KMS-11 (cell line): Measurements from ENCODE around the gene CSRP1.

ENCODE experiments used
- H2AFZ ChIP-seq: fragments of 200-600 bp; sonication (generic); 2 replicates; pipeline ENCODE4 v1.6.1; 2016; ENCODE audit warnings: antibody characterized with exemption, mixed run types, low read depth
- H3K27ac ChIP-seq: fragments of 200-600 bp; sonication (generic); 2 replicates; pipeline ENCODE4 v1.6.1; 2016; ENCODE audit warnings: mild to moderate bottlenecking, mixed run types
- H3K27me3 ChIP-seq: fragments of 200-600 bp; sonication (generic); 2 replicates; pipeline ENCODE4 v1.6.1; 2017; ENCODE audit warnings: mild to moderate bottlenecking, low read depth, mixed run types, moderate library complexity; ENCODE audit not compliant: insufficient read depth
- H3K36me3 ChIP-seq: fragments of 200-600 bp; sonication (generic); 2 replicates; pipeline ENCODE4 v1.6.1; 2017; ENCODE audit warnings: mild to moderate bottlenecking, mixed run types; ENCODE audit not compliant: insufficient read depth
- H3K4me1 ChIP-seq: fragments of 200-600 bp; sonication (generic); 2 replicates; pipeline ENCODE4 v1.6.1; 2016; ENCODE audit warnings: mild to moderate bottlenecking, low read depth, mixed run types; ENCODE audit not compliant: poor library complexity, severe bottlenecking
- H3K4me2 ChIP-seq: fragments of 200-600 bp; sonication (generic); 2 replicates; pipeline ENCODE4 v1.7.0; 2016; ENCODE audit warnings: mild to moderate bottlenecking, mixed run types
- H3K4me3 ChIP-seq: fragments of 200-600 bp; sonication (generic); IDR thresholded peaks from 2 replicates; pipeline ENCODE4 v1.6.1; 2017; ENCODE audit warnings: low read depth, low read length, mixed read lengths; ENCODE audit not compliant: insufficient read depth
- H3K79me2 ChIP-seq: fragments of 200-600 bp; sonication (generic); 2 replicates; pipeline ENCODE4 v1.6.1; 2016; ENCODE audit warnings: low read depth, mixed run types; ENCODE audit not compliant: insufficient read depth
- H3K9ac ChIP-seq: fragments of 200-600 bp; sonication (generic); 2 replicates; pipeline ENCODE4 v1.6.1; 2016; ENCODE audit warnings: mild to moderate bottlenecking, mixed run types
- H4K20me1 ChIP-seq: fragments of 200-600 bp; sonication (generic); 2 replicates; pipeline ENCODE4 v1.6.1; 2016; ENCODE audit warnings: mild to moderate bottlenecking, mixed run types; ENCODE audit not compliant: insufficient read depth
- TF ChIP-seq, protein P1 (sequence below): fragments of 200-600 bp; sonication (generic); conservative IDR thresholded peaks from 2 replicates; pipeline ENCODE4 v1.6.1; 2017; ENCODE audit warnings: low read depth, mild to moderate bottlenecking, antibody characterized with exemption, low read length, moderate library complexity, mixed read lengths

CSRP1 gene

DNA sequence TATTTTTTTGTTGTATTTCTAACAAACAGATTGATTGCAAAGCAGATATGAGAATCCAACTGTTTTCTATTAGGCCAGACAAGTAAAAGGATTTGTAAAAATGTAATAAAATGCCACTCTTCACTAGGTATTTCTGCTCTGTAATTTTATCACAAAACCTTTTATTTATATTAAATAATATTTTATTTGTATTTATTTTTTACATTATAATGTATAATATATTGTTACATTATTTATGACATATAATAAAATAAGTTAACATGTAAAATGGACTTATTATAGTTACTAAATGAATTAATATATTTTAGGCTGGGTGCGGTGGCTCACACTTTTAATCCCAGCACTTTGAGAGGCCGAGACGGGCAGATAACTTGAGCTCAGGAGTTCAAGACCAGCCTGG, 72.7 kb downstream of the CSRP1 start:
- Histone ChIP-seq H3K36me3 (no peaks in the 10 kb centered on the region), H3K9ac (no peak overlapping the region), H3K4me2 (no peak overlapping the region), H2AFZ (no peak overlapping the region), H3K27me3 (no peaks in the 10 kb centered on the region; the same call in 1 of the 2 replicates), H3K4me3 (no peak overlapping the region), H3K27ac (no peak overlapping the region), H3K79me2 (no peaks in the 10 kb centered on the region), H4K20me1 (no peaks in the 10 kb centered on the region), H3K4me1 (peaks cover 3% of the 10 kb centered on the region)
- TF ChIP-seq, protein P1, sequence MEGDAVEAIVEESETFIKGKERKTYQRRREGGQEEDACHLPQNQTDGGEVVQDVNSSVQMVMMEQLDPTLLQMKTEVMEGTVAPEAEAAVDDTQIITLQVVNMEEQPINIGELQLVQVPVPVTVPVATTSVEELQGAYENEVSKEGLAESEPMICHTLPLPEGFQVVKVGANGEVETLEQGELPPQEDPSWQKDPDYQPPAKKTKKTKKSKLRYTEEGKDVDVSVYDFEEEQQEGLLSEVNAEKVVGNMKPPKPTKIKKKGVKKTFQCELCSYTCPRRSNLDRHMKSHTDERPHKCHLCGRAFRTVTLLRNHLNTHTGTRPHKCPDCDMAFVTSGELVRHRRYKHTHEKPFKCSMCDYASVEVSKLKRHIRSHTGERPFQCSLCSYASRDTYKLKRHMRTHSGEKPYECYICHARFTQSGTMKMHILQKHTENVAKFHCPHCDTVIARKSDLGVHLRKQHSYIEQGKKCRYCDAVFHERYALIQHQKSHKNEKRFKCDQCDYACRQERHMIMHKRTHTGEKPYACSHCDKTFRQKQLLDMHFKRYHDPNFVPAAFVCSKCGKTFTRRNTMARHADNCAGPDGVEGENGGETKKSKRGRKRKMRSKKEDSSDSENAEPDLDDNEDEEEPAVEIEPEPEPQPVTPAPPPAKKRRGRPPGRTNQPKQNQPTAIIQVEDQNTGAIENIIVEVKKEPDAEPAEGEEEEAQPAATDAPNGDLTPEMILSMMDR, result no peak

DNA sequence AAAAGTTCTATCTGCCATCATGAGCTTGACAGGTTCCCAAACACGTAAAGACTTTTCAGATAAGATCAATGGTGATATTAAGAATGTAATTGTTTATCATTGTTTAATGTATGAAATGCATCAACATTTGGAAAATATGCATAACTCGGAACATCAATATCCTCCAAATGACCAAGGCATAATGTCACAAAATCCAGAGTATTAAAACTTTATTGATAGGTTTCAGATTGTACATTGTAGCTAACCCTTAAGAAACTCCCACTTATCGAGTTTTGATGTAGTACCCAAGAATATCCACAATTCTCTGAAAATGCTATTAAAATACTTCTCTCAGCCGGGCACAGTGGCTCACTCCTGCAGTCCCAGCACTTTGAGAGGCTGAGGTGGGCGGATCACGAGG, 73.3 kb downstream of the CSRP1 start:
- Histone ChIP-seq H3K27ac (no peak overlapping the region), H2AFZ (no peak overlapping the region), H4K20me1 (no peaks in the 10 kb centered on the region), H3K9ac (no peak overlapping the region), H3K4me3 (no peak overlapping the region), H3K4me2 (no peak overlapping the region), H3K79me2 (no peaks in the 10 kb centered on the region), H3K27me3 (no peaks in the 10 kb centered on the region; the same call in 1 of the 2 replicates), H3K36me3 (no peaks in the 10 kb centered on the region), H3K4me1 (peaks cover 3% of the 10 kb centered on the region)
- TF ChIP-seq, protein P1, result no peak
